ENCODE data around the gene MSLN. TPM values are rescaled to one million over a fixed set of nuclear protein-coding genes. Genes with fewer than 3 reads are reported as not detected.

MSLN gene
- total and polyA plus RNA-seq, 9 of the 15 experiments (the other 6 are each of a cell fraction or from before 2014, with no cell fraction given), result not detected

GRCh38 chr16:807347-808084 is 47.0 kb downstream of the MSLN start (continued):
- TF ChIP-seq, protein P1, sequence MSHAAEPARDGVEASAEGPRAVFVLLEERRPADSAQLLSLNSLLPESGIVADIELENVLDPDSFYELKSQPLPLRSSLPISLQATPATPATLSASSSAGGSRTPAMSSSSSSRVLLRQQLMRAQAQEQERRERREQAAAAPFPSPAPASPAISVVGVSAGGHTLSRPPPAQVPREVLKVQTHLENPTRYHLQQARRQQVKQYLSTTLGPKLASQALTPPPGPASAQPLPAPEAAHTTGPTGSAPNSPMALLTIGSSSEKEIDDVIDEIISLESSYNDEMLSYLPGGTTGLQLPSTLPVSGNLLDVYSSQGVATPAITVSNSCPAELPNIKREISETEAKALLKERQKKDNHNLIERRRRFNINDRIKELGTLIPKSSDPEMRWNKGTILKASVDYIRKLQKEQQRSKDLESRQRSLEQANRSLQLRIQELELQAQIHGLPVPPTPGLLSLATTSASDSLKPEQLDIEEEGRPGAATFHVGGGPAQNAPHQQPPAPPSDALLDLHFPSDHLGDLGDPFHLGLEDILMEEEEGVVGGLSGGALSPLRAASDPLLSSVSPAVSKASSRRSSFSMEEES (CRISPR knock-in tag; IDR thresholded peaks at IDR 0.05), result no peak
- peak; percentile 98 for TF ChIP-seq ATF7 (IDR thresholded peaks at IDR 0.05)
- TF ChIP-seq RFX1 (IDR thresholded peaks at IDR 0.05), result no peak
- TF ChIP-seq MTF1 (CRISPR knock-in tag; IDR thresholded peaks at IDR 0.05; ENCODE audit: borderline replicate concordance), result no peak
- TF ChIP-seq ZNF57 (CRISPR knock-in tag; IDR thresholded peaks at IDR 0.05), result no peak
- no peak for TF ChIP-seq U2AF2 (optimal IDR thresholded peaks at IDR 0.05; ENCODE audit: low read depth, low read length)
- no peak for TF ChIP-seq PURB (CRISPR knock-in tag; IDR thresholded peaks at IDR 0.05; ENCODE audit: low read depth)
- TF ChIP-seq FOXK2 (conservative IDR thresholded peaks at IDR 0.05 in 1 of 2, IDR thresholded peaks at IDR 0.05 in 1 of 2; ENCODE audit: low read depth in 2 of 2), result peak; percentile 76 to 77
- TF ChIP-seq ZNF146 (CRISPR knock-in tag; IDR thresholded peaks at IDR 0.05; ENCODE audit: unreplicated experiment), result no peak
- no peak for TF ChIP-seq TCF7L2 (IDR thresholded peaks at IDR 0.05; ENCODE audit: low read depth, low read length)
- TF ChIP-seq CBFA2T3 (IDR thresholded peaks at IDR 0.05), result no peak
- peak; percentile 28; the same call in 1 of the 2 replicates for TF ChIP-seq MTA2 (IDR thresholded peaks at IDR 0.05; ENCODE audit: low read depth)
- no peak; the same call in 1 of the 2 replicates for TF ChIP-seq TEAD4 (IDR thresholded peaks at IDR 0.05; ENCODE audit: low read length)
- TF ChIP-seq TEAD4 (CRISPR knock-in tag; IDR thresholded peaks at IDR 0.05; ENCODE audit: borderline replicate concordance), result no peak
- TF ChIP-seq GATAD2A (IDR thresholded peaks at IDR 0.05), result no peak
- no peak for TF ChIP-seq GATA2 (CRISPR knock-in tag; IDR thresholded peaks at IDR 0.05)
- no peak for TF ChIP-seq FOXA1 (IDR thresholded peaks at IDR 0.05; ENCODE audit: borderline replicate concordance)
- no peak for TF ChIP-seq XRCC3 (IDR thresholded peaks at IDR 0.05)
- no peak for TF ChIP-seq SIRT6 (IDR thresholded peaks at IDR 0.05; ENCODE audit: low read depth, low read length)
- no peak for TF ChIP-seq ZNF282 (CRISPR knock-in tag; IDR thresholded peaks at IDR 0.05)
- TF ChIP-seq IRF2 (CRISPR knock-in tag; IDR thresholded peaks at IDR 0.05), result no peak
- peak; percentile 65 for TF ChIP-seq RBM22 (IDR thresholded peaks at IDR 0.05; ENCODE audit: low read depth, low read length, poor library complexity, severe bottlenecking)
- no peak for TF ChIP-seq NR4A1 (CRISPR knock-in tag; IDR thresholded peaks at IDR 0.05)
- TF ChIP-seq NR4A1 (tag; IDR thresholded peaks at IDR 0.05), result peak; percentile 64; the same call in 1 of the 2 replicates
- 0 out of 2 replicates have a peak, but pooled peaks have one; percentile 28 for TF ChIP-seq GTF2E2 (tag; IDR thresholded peaks at IDR 0.05)
- TF ChIP-seq, protein P2, sequence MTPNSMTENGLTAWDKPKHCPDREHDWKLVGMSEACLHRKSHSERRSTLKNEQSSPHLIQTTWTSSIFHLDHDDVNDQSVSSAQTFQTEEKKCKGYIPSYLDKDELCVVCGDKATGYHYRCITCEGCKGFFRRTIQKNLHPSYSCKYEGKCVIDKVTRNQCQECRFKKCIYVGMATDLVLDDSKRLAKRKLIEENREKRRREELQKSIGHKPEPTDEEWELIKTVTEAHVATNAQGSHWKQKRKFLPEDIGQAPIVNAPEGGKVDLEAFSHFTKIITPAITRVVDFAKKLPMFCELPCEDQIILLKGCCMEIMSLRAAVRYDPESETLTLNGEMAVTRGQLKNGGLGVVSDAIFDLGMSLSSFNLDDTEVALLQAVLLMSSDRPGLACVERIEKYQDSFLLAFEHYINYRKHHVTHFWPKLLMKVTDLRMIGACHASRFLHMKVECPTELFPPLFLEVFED (CRISPR knock-in tag; conservative IDR thresholded peaks at IDR 0.05), result no peak
- TF ChIP-seq, protein P3, sequence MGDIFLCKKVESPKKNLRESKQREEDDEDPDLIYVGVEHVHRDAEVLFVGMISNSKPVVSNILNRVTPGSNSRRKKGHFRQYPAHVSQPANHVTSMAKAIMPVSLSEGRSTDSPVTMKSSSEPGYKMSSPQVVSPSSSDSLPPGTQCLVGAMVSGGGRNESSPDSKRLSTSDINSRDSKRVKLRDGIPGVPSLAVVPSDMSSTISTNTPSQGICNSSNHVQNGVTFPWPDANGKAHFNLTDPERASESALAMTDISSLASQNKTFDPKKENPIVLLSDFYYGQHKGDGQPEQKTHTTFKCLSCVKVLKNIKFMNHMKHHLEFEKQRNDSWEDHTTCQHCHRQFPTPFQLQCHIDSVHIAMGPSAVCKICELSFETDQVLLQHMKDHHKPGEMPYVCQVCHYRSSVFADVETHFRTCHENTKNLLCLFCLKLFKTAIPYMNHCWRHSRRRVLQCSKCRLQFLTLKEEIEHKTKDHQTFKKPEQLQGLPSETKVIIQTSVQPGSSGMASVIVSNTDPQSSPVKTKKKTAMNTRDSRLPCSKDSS (IDR thresholded peaks at IDR 0.05; ENCODE audit: low read depth, partially characterized antibody), result no peak
